GM12874 (cell line): ENCODE measurements around the gene PCSK1.

Experiments
- TF ChIP-seq, protein P1 (sequence below): IDR thresholded peaks from 2 replicates; pipeline ENCODE4 v1.5.1; 2011; ENCODE audit warnings: low read depth, mild to moderate bottlenecking, control low read depth, low read length, moderate library complexity; ENCODE audit not compliant: insufficient read depth

PCSK1 gene

DNA sequence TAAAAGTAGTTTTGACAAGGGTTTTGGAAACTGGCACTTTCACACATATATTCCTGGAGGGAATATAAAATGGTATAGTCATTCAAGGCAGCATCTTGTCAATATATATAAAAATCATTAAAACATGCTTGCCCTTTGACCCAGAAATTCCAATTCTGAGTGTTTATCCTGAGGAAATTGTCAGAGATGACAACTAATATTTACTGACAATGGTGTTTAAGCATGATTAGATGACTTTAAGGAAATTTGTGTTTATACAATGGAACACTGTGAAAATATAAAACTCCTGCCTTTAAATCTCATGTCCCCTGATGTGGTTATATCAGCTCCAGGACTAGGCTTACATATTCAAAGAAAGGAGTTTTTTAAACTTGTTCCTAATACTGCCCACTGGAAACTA lies 25.6 kb downstream of the PCSK1 start:
- TF ChIP-seq, protein P1, sequence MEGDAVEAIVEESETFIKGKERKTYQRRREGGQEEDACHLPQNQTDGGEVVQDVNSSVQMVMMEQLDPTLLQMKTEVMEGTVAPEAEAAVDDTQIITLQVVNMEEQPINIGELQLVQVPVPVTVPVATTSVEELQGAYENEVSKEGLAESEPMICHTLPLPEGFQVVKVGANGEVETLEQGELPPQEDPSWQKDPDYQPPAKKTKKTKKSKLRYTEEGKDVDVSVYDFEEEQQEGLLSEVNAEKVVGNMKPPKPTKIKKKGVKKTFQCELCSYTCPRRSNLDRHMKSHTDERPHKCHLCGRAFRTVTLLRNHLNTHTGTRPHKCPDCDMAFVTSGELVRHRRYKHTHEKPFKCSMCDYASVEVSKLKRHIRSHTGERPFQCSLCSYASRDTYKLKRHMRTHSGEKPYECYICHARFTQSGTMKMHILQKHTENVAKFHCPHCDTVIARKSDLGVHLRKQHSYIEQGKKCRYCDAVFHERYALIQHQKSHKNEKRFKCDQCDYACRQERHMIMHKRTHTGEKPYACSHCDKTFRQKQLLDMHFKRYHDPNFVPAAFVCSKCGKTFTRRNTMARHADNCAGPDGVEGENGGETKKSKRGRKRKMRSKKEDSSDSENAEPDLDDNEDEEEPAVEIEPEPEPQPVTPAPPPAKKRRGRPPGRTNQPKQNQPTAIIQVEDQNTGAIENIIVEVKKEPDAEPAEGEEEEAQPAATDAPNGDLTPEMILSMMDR, result no peak

DNA sequence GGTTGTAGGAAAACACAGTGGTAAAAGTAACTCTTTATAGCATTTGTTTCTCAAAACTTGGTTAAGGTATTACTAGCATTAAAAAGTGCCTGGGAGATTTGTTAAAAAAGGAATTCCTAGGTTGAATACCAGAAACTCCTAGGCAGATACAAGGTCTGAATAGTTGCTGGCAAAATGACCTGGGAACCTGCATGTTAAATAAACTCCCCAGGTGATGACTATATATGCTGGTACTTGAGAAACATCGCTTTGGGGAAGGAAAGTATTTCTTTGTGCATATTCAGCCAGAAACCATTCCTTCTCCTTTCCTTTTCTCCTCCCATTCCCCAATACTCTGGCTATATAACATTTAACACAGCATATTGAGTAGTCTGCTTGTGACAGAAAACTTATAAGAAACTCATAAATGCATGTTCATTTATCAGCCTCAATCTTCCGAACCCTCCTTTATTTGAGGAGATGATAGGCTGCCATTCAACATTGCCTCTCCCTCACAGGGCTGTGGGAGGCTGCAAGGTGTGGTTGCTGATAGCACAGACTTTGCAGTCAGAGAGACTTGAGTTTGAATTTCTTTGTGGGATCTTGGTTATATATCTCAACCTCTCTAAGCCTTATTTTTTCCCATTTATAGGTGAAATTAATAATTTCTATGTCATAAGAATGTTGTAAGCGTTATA lies 28.7 kb downstream of the PCSK1 start:
- TF ChIP-seq, protein P1, result no peak

DNA sequence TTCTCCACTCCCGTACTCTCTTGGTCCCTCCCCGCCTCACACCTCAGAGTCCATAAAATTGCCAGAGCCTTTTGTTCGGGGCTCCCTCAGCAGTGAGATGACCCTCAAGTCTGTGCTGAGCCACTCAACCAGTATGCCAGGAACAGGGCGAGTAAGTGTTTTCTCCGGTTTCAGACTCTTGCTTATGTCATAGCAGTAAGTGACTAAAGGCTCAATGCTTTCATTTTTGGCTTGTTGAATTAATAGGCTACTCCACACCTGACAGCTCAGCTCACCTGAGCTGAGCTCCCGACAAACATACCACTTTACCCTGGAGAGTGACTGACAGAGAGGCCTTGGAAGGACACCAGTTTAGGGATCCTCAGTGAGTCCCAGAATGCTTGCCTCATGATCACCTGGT lies 30.5 kb downstream of the PCSK1 start:
- TF ChIP-seq, protein P1, result no peak

DNA sequence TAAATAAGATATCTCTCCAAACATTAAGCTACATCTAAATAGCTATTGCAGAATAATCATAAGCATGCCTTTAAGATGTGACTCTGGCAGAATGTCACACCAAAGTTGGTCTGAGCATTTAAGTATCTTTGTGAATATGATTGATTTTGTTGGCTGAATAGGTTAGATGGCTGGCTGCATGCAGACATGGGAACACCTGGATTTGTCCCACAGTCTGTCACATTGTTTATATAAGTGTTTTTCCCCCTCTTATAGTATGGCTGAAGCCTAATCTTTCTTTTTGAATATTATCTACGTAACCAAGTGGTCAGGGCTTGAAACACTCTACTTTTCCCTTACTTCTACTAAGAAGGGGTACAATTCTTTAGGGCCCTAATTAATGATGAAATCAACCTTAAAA lies 36.2 kb downstream of the PCSK1 start:
- TF ChIP-seq, protein P1, result no peak

DNA sequence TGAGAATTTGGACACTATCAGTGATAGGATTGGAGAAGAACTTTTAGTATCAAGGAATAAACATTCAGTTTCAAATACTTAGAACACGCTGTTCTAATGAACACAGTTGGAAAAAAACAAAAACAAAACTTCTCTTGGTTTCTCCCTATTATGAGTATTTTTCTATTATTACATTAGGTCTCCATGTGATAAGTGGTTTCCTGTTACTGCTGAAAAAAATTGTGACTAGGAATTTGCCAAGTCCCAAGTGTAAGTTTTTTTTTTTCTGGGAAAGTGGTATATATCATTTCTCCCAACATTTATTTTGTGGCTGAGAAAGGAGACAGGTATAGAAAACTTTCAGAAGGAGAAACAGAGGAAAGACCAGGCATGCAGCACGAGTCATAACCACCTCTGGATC lies 41.1 kb downstream of the PCSK1 start:
- TF ChIP-seq, protein P1, result no peak

DNA sequence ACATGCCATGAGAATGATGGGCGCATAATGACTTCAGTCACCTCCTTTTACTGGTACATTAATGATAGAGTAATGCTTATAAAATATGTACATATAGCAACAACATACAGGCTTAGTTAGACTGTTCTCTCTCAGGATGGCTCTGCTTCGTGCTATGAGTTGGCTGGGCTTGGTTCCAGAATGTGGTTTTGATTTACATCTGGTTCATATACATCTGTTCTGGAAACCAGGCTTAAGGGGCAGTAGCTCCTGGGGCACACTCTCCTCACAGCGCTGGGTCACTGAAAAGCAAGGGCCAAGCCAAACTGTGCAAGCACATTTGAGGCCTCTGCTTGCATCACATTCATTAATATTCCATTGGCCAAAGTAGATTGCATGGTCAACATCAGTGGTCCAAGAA lies 44.9 kb downstream of the PCSK1 start:
- TF ChIP-seq, protein P1, result no peak

DNA sequence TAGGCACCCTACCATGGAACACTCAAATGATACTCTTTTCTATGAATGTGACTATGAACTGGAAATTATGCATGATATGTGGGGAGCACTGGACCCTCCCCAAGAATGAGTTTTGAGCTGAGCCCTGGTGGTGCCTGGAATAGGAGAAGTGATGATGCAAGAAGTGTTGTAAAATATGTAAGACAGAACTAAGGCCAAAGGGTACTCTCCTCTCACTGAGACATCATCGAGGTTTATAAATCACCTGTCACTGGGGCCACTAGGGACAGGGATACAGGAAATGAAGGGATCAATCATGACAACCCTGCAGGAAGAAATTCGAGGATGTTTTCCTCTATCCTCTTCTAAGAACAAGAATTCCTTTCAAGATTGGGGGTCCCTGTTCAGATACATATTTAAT lies 45.4 kb downstream of the PCSK1 start:
- TF ChIP-seq, protein P1, result no peak
